ENCODE results near the gene SPATA2L.
"Not testable (repeated sequence)": the region's sequence is repeated elsewhere in the genome, so short reads cannot be mapped to it uniquely, and the experiment has no call there.

The SPATA2L gene

DNA sequence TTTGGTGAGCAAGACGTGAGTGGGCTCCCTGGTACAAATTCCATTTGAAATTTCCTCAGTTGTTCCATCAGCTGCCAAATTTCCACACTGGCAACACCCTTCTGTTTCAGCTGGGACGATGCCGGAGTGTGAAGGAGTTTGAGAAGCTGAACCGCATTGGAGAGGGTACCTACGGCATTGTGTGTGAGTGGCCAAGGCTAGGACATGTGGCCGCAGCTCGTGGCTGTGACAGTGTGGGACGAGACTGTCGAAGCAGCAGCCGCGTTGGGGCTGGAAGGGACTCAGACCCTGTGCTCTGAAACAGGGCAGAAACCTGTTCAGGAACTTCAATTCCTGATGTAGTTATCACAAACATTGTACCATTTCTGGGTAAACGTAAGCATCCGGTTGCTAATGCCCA lies 12.4 kb downstream of the SPATA2L start:
- no peak for DNase-seq

DNA sequence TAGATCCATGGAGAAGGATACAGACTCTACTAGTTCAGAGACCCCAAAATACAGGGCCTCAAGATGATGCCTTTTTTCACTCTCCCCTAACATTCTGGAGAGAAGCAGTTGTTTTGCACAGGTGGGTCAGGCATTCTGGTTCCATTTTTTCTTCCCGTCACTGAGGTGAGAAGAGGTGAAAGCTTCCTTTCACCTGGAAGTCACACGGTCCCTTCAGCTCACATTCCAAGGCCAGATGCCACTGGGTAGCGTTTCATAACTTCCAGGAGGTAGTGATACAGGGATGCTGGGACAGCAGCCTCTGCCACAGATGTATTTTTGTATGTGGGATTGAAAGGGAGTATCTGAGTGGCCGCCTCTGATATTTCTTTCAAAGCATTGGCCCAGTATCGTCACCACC lies 13.1 kb downstream of the SPATA2L start:
- no peak for DNase-seq

DNA sequence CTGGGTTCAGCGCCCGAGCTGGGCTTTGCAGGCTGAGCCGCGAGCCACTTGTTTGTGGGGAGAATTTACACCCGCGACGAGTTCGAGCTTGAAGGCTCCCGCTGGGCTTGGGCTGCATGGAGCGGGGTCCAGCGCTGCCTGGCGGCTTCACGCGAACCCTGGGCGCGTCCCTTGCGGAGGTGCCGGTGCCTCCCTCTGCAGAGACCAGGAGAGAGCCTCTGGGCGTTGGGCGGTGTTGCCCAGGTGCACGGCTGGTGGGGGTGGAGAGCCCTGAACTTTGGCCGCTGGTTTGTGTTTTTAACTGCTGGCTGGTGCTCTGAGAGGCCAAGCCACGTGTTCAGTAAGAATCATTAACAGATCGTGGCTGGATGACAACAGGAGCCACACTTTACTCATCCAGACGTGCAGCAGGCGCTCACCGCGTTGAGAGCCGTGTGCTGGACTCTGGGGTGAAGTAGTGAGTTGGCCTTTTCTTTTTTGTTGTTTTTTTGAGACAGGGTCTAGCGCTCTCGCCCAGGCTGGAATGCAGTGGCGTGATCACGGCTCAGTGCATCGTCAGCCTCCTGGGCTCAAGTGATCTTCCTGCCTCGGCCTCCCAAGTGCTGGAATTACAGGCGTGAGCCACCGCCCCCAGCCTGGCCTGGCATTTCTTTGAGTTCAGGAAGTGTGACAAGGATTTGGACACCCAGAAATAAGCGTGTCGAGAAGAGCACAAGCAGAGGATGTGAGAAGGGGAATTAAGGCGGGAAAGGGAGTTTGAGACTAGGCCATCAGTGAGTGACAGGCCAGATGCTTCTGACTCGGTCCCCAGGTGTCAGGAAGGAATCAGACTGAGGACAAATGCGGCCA lies 14.2 kb downstream of the SPATA2L start:
- peak; percentile 0 for DNase-seq

DNA sequence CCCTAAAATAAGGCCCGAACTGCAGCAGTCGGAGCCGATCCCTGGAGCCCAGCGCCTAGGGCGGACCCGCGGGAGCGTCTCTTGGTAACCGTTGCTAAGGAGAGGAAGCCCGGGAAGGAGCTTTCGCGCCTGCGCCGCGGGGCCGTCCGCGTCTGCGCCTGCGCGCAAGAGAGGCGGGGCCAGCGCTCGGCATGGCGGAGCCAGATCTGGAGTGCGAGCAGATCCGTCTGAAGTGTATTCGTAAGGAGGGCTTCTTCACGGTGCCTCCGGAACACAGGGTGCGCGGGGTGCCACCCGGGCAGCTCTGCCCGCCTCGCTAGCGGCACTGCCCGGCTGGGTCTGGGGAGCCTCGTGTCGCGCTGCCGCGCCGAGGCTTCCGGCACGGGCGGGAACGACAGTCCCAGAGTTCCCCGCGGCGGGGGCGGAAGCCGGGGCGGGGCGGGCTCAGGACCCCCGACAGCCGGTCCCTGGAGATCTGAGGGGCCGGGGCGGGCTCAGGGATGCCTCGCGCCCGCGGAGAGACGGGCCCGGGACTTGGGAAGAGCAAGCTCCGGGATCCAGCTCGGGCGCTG lies 14.9 kb downstream of the SPATA2L start, which contains the start of gene CDK10:
TSS of gene CDK10 (plus strand) at position 170 of the 572 bp plus-strand sequence. CDS start at position 192, 22 bp downstream.
- peak; percentile 67 for DNase-seq

DNA sequence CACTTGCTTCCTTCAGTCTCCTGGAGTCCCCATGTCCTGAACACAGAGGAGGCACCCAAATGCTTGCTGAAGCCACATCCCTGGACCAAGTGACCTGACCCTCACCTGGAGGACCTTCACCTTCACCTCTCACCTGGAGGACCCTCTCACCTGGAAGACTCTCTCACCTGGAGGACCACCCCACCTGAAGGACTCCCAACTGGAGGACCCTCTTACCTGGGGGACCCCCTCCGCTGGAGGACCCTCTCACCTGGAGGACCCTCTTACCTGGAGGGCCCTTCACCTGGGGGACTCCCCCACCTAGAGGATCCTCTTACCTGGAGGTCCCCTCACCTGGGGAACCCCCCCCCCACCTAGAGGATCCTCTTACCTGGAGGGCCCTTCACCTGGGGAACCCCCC lies 15.6 kb downstream of the SPATA2L start:
- no peak for DNase-seq

DNA sequence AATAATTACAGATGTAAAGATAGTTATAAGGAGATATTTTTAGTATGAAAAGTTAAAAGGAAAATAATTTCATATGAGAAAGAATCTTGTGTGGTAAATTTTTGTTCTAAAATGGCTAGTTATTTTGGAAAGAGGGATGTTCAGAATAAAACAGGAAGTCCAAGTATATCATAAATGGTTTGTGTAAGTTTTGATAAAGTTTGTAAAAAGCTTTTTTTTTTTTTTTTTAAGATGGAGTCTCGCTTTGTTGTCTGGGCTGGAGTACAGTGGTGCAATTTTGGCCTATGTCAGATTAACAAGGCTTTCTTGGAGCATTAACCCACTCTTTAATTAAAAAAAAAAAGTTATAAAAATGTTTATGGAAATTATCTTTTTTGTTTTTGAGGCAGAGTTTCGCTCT lies 23.2 kb downstream of the SPATA2L start:
- no peak for DNase-seq

DNA sequence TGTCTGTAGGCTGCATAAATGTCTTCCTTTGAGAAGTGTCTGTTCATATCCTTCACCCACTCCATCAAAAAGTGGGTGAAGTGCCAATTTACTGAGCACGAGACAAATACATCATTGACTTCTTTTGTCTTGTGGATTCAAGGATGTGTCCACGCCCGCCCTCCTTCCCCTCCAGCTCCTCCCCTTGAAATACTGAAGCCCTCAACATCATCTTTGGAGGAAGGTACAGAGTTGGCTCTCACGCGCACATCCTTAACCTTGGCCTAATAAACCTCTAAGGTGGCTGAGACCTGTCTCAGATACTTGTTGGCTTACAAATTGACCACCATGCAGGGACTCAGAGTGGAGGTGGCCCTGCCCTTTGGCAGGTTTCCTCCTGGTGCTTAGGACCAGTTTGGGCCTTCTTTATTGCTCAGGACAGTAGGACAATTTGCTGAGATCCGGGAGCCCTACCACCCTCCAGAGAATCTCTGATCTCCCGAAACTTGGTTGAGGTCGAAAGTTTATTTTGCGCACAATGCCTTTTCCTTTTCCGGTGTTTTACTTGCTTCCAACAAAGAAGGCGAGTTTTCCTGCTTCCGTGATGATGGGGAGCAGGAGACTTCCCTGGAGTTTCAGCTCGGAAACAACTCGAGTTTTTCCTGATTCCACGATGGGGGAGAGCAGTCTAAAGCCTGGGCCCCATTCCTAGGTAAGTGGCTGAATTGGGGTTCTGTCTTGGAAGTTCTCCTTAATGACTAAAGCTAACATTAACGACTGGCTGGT lies 29.1 kb downstream of the SPATA2L start:
- DNase-seq, result no peak

DNA sequence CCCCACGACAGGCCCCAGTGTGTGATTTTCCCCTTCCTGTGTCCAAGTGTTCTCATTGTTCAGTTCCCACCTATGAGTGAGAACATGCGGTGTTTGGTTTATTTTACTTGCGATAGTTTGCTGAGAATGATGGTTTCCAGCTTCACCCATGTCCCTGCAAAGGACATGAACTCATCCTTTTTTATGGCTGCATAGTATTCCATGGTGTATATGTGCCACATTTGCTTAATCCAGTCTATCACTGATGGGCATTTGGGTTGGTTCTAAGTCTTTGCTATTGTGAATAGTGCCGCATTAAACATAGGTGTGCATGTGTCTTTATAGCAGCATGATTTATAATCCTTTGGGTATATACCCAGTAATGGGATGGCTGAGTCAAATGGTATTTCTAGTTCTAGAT lies 29.9 kb downstream of the SPATA2L start:
- DNase-seq, result not testable (repeated sequence)

DNA sequence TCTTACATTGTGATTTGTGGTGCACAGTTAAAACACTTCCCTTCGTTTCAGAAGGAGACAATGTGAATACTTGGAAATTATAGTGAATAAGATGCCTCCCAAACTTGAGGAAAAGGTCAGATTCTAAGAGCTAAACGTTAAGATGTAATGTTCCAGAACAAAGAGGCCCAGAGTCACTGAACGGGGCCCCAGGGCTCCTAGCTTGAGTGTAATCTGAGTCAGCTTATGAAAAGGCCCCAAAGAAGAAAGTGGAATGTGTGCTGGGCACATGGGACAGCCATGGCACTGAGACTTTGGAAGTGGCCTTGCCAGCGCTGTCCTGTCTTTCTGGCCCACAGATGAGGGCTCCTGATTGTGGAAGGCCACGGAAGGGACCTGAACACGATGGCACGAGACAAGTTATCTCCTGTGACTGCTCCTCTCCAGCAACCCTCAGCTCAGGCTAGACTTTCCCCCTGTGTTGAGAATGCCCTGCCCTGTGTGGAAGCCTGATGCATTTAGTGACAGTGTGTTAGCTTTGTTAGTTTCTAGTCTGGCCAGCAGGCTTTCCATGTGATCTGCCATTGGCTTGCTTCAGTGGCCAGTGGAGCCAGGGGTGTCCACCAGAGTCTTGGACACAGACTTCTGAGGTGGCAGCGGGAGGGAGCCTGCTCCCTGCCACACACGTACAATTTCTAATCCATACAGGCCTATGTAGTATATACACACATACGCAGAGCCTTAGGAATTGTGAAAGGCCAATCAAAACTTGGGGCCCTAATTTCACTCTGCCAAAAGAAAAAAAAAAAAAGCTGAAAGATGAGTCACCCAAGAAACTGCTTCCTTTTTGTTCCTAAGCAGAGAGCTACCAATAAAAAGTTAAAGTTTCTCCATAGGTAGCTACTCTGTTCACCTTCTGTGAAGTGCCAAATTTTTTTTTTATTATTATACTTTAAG lies 30.7 kb downstream of the SPATA2L start:
- no peak for DNase-seq

DNA sequence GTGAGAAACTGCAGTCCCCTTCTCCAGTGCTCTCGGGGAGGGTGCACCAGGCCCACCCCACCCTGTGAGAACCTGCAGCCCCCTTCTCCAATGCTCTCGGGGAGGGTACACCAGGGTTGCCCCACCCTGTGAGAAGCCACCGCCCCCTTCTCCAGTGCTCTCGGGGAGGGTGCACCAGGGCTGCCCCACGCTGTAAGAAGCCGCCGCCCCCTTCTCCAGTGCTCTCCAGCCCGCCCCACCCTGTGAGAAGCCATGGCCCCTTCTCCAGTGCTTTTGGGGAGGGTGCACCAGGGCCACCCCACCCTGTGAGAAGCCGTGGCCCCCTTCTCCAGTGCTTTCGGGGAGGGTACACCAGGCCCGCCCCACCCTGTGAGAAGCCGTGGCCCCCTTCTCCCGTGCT lies 31.8 kb downstream of the SPATA2L start:
- no peak for DNase-seq

DNA sequence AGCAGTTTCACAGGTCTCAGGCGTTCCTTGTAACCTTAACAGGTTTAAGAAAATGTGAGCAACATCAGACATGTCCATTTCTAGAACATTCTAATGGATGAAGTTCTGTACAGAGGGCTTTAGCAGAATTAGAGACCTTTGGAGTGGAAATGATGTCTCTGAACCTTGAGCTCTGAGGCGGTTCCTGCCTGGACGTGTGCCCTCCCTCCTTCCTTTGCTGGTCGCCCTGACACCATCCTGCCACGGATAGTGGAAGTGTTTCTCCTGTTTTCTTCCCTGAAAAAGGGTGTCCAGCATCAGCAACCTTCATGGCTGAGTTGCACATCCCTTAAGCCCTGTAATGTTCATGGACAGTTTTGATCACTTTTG lies 32.7 kb downstream of the SPATA2L start:
- DNase-seq, result no peak

DNA sequence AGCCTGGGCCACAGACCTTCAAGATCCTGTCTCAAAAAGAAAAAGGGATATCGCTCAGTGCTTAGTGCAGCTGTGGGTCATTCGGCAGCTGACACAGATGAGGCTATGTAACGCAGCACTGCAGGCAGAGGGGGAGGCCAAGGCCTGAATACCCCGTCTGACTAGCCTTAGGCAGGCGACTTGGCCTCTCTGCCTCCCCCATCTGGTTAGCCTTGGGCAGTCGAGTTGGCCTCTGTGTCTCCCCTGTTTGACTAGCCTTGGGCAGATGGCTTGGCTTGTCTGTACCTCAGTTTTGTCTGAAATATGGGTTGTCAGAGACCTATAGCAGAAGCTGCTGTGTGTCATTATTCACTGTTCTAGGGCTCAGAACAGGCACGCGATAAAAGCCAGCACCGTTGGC lies 33.9 kb downstream of the SPATA2L start:
- DNase-seq, result no peak

DNA sequence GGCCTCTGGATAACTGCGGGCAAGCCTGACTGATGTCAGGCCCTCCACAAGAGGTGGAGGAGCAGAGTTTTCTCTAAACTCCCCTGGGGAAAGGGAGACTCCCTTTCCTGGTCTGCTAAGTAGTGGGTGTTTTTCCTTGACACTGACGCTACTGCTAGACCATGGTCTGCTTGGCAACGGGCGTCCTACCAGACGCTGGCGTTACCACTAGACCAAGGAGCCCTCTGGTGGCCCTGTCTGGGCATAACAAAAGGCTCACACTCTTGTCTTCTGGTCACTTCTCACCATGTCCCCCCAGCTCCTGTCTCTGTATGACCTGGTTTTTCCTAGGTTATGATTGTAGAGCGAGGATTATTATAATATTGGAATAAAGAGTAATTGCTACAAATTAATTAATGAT lies 34.5 kb downstream of the SPATA2L start:
- not testable (repeated sequence) for DNase-seq

DNA sequence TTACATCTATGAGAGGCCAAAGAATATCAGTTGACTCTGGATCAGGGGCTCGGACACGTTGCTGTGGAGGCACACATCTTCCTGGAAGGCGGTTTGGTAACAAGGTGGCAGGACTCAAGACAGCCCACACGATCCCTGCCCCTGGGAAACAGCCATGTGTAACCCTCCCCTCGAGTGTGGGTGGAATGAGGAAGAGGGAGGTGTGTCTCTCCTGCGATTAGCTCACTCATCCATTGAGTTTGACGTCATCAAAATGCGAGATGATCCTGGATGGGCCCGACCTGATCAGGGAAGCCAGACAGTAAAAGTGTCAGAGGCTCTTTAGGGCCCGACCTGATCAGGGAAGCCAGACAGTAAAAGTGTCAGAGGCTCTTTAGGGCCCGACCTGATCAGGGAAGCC lies 37.3 kb downstream of the SPATA2L start:
- DNase-seq, result not testable (repeated sequence)

DNA sequence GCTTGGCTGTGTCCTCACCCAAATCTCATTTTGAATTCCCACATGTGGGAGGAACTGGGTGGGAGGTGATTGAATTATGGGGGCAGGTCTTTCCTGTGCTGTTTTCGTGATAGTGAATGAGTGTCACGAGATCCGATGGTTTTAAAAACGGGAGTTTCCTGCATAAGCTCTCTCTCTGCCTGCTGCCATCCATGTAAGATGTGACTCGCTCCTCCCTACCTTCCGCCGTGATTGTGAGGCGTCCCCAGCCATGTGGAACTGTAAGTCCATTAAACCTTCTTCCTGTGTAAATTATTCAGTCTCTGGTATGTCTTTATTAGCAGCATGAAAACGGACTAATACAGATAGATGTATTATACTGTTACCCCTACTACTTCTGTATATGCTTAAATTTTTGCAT lies 40.3 kb downstream of the SPATA2L start:
- DNase-seq, result no peak

DNA sequence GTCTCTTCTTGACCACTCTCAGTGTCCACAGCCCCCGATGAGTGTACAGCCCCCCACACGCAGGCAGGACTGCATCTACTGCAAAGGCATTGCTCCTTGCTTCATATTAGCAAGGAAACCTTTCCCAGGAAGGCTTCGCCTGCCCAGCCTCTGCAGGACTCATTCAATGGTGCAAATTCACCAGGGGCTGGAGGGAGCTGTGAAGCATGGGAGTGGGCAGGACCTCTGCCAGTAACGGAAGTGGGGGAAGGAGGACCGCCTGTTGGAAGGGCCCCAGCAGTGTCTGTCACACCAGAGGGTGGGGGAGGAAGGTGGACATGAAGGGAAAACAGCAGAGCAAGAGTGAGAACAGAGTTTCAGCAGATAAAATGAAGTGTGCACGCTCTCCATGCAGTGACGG lies 41.4 kb downstream of the SPATA2L start:
- no peak for DNase-seq

DNA sequence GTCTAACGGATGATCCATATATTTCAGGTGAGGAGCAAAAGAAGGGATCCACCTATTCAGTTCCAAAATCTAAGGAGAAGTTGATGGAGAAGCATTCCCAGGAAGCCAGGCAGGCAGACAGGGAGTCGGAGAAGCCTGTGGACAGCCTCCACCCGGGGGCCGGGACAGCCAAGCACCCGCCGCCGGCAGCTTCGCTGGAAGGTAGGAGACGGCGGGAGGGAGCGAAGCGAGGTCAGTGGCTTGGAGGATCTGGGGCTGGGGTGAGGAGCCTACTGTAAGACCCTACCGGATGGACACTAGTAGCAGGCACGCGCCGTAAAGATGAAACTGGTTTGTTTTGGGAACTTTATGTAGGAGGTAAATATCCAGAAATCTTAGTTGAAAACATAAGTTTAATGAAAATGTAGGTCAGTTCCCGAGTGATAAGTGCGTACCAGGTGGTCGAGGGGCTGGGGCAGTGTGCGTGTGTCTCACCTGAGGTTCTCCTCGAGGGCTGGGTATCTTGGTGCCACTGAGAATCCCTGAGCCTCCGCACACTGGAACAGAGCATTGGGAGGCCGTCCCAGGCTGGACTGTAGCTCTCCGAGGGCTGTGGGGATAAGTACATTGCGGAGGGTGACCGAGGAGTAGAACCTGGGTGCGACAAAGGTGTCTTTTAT lies 43.2 kb downstream of the SPATA2L start:
- no peak for DNase-seq

DNA sequence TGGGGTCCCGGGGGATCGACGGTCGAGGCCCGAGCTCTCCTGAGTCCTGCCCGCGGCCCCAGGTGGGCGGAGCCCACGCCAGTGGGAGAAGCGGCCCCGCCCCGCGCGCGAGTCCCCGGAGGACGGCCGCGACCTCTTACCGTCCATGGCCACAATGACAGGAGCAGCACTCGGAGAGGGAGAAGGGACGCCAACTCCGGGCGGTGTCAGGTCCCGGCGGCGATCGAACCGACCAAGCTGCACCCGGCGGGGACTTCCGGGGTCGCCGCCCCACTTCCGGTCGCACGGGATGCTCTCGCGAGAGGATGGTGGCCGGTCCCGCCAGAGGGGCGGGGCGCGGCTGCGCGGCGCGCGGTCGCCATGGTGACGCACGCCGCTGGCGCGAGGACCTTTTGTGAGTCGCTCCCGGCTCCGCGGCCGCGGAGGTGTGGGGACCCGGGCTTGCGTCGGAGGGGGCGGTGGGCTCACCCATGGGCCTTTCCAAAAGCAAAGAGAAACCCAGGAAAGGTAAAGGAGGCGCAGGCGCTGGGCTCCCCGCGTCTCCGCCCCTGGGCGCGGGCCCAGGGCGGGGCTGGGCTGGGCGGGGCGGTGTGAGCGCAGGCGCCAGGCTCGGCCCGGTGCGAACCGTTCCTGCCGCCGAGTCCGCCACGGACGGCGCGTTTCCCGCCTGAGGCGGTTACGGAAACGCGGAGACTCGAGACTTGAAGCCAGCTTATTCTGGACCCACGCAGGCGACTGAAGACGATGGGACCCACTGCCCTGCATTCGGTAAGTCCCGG lies 43.9 kb downstream of the SPATA2L start, which contains the start of the genes CHMP1A and SPATA33:
TSS of gene CHMP1A (minus strand) at position 267 of the 779 bp plus-strand sequence. CDS start at position 147, 120 bp downstream.
TSS of gene SPATA33 (plus strand) at position 395 of the 779 bp plus-strand sequence. CDS start at position 471, 76 bp downstream.
- DNase-seq, result peak; percentile 63

DNA sequence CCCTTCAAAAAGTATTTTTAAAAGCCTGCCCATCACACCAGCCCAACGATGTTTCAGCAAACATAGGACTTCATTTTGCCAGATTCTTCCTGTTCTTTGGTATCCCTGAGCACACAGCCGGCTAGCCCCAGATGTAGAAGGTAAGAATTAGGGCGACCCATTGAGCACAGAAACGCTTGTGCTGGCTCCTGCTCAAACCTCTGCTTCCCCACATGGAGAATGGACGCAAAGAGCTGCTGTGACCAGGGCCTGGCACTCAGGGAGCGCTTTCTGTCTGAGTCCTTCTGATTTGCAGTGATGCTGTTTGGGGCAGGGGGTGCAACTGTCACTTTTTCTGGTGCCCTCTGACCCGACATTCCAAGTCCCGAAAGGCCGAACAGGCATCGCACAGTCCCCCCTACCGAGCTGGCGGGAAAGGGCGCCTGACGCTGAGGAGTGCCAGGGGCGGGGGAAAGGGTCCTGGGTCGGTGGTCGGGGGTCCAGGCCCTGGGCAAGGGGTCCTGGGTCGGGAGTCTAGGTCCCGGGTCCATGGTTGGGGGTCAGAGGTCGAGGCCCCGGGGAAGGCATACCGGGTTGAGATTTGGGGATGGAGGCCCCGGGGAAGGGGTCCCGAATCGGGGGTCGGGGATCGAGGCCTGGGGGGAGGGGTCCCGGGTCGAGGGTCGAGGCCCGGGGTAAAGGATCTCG lies 44.9 kb downstream of the SPATA2L start:
- no peak for DNase-seq

DNA sequence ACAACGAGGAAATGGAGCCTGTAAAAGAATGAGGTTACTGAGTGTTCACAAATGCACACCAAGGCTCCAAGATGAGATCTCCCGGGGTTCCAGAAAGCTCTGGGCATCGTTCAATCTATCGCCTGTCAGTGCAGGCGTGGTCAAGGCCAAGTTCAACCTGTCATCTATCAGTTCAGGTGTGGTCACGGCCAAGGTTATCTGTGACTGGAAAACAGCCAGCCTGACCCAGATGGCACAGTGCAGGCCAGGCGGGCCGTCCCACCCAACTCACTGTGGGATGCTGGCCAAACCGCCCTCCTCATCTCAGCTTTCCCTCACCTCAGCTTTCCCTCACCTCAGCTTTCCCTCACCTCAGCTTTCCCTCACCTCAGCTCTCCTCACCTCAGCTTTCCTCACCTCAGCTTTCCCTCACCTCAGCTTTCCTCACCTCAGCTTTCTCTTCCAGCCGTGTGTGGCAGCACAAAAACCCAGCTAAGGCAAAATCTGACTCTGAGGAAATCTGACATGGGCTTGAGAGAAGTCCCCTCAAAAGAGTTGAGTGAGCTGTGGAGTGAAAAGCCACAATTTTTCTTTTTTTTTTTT lies 46.4 kb downstream of the SPATA2L start:
- DNase-seq, result no peak
